Stimulated activated CD4-positive, alpha-beta T cell treated with anti-CD3 and anti-CD28 coated beads, Interleukin-4, amount 100 ng/mL, for 4 hours (primary cell): ENCODE results near the gene GMDS.

Source experiments
- DNase-seq, 2 experiments: peaks; one replicate each; pipeline ENCODE4 v3.0.0-alpha.2; 2020

Gene GMDS

DNA sequence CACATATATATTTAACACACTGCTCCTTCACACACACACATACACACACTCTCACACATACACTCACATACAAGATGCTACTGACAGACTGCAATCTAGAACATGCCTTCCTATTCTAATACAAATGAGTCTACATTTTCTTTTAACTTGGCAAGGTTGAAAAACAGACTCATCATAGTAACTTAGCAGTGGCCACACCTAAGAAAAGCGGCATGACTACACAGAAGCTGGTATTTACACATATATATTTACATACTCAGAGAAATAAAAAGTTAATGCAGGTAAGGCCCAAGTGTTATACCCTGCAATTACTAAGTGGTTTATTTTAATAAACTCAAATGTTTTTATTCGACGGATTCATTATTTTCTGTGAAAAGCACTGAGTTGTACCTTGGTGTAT lies 426.4 kb downstream of the GMDS start:
- DNase-seq = no peak

DNA sequence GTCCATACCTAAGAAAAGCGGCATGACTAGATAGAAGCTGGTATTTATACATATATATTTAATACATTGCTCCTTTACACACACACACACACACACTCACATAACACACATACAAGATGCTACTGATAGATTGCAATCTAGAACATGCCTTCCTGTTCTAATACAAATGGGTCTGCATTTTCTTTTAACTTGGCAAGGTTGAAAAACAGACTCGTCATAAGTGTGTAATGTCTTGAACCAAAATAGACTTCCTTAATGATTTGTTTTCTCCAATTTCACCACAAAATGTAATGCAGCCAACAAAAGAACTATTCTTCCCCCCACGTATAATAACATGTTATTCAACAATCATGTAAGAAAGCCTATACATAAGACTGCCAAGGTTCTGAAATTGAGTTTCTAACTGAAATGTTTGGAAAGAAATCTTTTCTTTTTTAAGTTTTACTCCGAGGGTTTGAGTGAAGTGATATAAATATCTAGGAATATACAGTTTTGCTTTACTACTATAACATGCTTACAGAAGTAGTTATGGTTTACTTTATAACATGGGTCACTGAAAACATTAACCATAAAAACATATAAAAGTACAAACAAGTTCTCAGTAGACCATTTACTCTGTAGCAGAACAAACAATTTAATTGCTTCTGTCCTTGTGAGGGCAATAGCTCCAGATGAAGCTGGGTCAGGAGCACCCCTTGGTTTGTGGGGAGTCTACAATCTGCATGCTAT lies 428.2 kb downstream of the GMDS start:
- DNase-seq = no peak

DNA sequence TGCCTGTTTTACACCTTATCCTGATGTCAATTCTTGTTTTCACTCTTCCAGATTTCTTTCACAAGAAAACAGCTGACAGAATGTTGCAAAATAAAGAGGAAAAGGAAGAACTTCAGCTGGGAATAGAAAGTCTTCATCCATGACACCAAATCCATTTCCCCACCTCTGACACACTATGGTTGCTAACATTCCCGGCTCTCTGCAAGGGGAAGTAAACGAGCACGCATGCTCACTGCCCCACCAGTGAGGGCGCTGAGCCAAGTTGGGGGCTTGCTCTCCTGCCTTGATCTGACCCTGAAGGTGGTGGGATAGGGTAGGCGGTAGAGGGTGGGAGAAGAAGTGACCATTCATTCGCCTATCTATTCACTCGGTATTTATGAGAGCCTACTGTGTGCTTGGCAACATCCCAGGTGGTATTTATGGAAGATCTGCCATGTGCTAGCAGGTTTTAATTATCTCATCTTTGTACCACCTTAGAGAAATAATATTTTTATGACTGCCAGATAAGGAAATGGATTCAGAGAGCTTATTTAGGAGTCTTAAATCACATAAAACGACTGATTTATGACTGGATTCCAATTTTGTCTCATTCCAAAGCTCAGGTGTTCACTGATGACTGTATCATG lies 429.5 kb downstream of the GMDS start:
- DNase-seq = no peak

DNA sequence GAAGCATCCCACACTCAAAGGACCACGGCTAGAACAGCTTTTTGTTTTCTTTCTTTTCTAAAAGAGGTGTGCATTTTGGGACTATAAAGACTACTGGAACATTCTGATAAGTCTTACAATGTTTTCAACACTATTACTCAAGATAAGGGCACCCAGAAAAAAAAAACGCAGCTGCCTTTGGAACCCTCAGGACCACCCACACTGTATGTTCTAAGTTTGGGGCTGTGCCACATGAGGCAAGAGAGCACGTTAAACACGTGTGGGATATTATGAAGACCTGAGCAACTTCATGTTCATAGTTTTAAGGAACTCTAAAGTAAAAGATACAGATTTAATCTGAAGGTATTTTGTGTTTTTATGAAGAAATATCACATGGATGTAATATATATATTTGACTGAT lies 431.1 kb downstream of the GMDS start:
- DNase-seq = no peak

DNA sequence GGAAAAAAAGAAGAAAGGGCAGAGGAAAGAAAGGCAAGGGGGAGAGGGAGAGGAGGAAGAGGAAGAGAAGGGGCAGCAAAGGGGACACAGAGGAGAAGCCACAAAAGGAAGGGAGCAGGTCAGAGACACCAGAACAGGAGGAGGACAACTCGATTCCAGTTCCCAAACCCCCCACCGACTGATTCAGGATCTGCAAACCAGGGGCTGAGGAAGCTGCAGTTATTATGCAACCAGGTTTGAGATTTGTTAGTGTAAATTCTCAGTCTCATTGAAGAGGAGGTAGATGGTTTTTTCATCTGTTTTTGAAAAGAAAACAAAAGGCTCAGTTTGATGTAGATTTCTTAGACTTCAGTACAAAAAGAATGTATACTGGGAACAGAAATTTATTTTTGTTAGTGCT lies 432.9 kb downstream of the GMDS start:
- DNase-seq = no peak

DNA sequence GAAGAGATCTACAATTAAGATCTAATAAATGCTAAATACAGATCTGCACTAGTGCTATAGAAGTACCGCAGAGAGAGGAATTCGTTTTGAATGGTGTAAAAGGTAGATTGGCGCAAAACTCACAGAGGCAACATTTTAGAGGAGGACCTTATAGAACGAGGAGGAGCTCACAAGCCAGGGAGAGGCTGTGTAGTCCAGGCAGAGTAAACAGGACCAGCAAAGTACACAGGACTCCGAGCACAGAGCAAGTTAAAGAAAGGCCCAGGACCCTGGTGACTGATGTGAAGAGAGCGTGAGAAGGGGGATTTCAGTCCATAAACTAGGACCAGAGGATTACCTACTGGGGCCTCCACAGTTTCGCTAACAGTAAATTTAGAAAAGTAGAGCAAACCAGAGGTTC lies 433.4 kb downstream of the GMDS start:
- DNase-seq = no peak

DNA sequence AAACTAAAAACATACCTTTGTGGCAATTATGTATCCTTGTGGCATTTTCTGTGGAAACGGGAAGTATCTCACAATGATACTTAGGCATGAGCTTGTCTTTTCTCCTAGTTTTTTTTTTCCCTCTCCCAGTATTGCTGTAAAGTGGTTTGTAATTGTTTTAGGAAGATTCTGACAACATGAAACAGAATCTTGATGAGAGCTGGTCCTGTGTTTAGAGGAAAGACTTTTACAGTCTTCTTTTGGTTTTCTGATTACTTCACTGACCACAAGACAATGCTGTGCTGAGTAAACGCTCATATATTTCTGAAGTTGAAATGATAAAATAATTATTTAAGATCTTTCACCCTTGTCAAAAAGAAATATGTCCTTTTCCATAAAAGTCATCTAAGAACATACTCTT lies 434.5 kb downstream of the GMDS start:
- DNase-seq = no peak

DNA sequence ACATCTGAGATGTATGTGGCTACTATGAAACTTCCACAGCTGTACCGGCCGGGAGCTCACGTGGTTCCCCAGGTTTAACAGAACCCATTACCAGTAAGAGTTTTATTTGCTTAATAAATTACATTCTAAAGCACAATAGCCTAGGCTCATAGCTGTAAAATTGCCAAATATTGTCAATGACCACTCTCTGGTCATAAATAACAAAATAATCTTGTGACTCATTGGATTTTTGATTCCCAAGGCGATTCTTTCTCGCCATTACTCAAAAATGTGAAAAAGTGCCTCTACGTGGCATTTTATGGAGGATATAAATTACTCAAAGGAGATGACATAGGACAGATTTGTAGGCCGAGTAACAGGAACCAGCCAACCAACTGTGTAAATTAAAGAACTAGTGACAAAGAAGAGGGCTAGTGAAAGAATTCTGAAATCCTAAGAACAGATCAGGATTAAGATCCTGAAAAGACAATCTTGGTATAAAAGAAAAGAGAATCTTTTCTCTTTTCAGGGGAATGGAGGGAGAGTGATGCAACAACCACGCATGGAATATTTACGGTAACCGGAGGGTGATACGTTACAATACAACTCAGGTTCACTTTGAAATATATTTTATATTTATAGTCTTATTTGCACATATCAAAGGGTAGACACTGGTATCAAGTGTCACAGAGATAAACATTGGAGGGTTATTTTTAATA lies 436.0 kb downstream of the GMDS start:
- no peak for DNase-seq

DNA sequence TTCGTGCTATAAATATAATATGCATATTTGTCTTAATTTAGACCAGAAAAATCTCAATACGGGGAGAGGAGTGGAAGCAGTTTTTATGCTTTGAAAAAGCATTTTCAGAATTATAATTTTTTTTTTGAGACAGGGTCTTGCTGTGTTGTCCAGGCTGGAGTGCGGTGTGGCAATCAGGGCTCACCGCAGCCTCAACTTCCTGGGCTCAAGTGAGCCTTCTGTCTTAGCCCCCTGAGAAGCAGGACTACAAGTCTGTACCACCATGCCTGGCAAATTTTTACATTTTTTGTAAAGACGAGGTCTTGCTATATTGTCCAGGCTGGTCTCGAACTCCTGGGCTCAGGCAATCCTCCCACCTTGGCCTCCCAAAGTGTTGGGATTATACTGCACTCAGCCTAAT lies 438.5 kb downstream of the GMDS start:
- no peak for DNase-seq

DNA sequence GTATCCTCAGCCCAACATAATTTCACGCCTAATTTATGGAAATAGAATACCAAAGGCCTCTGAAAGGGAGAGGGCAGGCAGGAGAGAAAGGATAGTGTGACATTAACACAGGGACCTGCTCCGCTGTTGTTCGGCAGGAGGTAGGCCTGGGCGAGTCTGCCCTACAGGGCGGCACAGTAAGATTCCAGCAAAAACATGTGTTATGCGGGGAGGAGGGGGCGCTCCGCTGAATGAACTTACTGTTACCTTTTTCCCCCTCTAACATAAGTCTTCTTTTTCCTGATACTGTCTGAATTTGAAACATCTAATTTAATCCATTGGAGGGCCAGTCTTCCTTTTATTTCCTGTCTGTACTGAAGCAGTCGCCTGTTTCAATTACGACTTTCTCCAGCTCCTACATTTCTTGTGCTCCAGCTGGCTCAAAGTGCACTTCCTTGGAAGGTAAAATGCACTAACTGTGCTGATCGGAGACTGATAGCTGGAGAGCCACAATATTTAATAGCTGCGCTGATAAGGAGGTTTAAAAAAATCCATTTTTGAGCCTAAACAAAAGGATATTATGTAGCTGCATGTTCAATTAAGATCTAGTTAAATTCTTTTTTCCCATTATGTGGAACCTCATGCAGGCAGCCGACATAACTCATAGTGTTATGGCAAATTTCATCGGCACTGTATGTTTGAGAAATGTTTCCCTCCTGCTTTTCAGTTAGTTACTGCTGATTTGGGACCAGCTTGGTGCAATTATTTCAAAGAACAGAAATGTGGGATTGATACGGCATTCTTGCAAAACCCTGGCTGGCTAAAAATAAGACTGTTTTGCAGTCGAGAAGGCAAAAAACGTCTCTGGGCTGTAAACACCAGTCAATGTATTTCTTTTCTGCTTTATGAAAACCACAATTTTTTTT lies 442.7 kb downstream of the GMDS start:
- DNase-seq = no peak

DNA sequence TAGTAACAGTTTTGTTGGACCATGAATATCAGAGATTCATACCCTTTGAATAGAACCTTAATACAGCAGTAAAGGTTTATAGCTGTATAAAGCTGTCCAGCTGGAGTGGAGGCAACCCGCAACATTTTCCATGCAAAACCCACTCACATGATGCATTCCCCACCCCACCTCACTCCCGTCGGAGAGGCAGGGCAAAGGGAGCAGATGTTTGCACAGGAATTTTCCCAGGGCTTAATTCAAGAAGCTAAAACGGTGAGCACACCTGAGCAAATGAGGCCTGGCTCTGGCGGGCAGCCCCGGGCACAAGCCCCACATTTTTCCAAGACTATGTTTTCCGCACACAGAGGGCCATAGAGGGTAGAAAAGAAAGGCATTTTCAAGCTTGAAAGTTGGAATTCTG lies 444.0 kb downstream of the GMDS start:
- DNase-seq = no peak

DNA sequence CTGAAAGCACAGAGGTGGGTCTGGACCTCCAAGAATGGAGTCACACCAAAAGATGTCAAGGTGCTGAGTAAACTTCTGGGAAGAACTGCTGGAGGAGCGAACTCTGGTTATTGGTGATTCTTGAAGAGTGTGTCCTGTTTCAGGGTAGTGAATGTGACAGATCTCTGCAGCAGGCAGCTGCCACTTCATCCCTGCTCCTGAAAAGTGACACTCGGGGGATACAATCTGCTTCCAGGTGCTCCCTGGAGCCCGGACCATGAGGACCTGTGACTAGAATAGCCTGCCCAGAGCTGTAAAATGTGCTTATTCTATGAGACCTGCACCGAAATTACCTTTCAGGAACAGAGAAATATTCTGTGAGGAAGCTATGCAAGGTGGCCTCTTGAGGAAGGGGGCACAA lies 444.6 kb downstream of the GMDS start:
- no peak for DNase-seq

DNA sequence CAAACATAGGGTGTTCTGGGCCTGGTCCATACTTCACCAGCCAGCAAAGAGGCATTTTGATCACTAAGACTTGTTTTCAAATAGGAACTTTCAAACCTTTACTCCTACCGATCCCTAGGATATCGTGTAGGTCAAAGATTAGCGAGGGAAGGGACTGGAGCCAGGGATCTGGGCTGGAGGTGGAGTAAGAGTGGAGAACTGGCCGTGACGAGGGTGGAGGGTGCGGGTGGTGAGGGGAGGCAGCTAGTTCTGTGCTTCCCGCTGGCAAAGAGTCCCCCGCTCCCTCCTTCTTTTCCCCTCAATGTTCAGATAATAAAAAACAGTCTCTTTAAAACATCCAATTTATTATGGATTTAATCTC lies 446.5 kb downstream of the GMDS start:
- no peak for DNase-seq

DNA sequence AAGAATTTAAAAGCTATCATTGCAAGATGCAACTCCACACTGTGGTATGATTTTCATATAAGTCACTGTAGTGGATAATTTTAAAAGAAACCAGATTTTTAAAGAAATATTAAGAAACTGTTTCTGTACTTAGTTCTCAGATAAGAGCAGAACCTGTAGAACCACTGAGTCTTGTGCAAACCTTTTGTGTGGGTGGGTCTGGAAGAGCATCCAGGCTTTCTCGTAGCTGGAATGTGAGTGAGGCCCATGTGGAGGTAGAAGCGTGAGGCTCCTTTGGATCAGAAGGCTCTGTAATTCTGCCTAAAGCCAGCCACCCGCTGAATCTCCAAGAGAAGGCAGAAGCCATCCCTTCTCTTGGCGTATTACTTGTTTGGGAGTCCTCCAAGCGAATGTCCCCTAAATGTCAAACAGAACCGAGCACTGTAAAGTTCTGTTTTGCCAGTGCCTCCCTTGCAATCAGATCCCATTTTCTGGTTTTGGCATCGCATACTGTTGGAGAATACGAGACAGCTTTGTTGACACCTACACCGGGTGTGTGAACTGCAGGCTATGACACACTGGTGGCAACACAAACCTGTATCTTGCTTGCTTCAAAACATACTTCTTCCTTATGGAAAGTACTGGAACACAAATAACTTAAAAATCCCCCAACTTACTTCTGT lies 447.0 kb downstream of the GMDS start:
- DNase-seq = no peak

DNA sequence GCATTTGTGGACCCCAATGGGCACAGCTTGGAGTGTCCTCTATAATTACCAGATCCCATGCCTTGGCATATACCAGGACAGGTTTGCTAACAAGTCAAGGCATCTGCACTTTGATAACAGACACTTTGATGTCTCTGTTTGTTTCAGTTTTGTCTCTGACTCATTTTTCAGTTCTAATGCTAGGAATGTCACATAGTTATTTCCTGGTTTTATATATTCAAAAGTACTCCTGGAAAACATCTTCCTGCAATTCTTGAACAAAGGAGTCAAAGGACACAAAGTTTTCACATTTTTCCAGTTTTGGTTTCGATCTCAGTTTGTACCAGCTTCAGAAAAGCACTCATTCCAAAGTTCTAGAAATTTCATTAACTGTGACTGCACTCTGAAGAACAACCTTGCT lies 447.6 kb downstream of the GMDS start:
- DNase-seq = no peak

DNA sequence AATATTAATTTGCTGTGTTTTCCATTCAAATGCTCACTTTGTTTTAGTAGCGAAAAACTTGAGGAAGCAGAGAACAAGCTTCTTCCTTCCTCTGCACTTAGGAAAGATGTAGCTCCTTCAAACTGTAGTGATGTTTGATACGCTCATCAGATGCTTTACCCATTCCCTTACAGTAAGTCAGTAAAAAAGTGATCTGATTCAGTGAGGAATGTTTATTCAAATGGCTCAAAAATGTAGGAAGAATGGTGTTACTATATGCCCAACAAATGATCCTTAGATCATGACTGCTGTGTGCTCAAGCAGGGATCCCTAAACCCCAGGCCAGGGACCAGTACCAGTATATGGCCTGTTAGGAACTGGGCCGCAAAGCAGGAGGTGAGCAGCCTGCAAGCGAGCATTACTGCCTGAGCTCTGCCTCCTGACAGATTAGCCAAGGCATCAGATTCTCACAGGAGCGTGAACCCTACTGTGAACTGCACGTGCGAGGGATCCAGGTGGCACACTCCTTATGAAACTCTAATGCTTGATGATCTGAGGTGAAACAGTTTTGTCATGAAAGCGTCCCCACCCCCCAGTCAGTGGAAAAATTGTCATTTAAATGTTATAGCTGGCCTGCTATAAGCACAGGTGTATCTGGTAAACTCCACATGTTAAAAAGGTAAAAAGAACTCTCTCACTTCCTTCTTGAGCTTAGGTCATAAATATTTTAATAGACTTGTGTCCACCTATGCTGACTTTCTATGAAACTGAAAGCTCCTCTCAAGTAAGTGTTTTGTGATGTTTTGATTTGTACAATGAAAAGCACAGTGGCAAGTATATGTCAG lies 448.5 kb downstream of the GMDS start:
- no peak for DNase-seq

DNA sequence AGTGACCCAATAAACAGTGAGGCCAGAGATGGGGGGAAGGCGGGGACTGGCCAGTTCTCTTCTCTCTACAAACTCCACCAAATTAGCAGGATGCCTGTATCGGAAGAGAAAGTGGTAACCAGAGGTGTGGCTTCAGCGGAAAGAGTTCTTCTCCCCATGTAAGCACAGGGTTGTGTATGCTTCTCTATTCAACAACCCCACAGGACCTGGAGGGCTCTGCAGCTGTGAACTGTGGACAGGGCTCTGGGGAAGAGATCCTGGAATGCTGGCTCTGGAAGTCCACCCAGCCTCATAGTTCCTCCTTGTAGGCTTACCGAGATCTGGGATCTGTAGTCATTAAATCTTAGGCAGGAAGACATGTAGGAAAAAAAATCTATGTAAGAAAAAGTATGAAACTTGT lies 449.5 kb downstream of the GMDS start:
- DNase-seq = no peak

DNA sequence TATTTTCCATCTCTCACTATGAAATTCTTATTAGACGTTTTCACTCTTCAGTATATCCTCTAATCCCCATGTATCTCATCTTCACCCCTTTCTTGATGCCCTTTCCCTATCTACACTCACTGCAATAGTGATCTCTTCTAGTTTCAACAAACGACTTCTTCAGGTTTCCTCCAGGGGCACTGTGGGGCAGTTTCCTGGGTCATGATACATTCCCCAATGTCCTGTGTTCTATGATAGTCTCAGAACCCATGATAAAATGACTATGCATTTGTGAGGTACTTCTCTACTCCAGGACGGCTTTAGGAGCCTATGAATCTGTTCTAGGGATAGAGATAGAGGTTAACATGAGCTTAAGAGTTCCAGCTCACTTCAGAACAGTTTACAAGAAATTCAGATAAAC lies 452.4 kb downstream of the GMDS start:
- no peak for DNase-seq

DNA sequence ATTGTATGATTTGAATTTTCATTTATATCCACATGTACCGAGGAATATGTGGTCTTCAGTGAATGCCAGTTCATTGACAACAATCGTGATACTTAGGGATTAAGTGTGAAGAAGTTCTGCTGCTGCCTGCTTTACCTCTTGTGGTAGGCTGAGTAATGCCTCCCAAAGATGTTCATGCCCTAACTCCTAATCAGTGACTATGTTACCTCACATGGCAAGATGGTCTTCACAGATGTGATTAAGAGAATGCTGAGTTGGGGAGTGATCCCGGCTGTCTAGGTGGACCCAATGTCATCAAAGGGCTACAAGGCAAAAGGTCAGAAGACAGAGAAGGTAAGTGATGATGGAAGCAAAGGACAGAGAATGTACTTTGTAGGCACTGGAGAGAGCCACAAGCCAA lies 454.7 kb downstream of the GMDS start:
- no peak for DNase-seq

DNA sequence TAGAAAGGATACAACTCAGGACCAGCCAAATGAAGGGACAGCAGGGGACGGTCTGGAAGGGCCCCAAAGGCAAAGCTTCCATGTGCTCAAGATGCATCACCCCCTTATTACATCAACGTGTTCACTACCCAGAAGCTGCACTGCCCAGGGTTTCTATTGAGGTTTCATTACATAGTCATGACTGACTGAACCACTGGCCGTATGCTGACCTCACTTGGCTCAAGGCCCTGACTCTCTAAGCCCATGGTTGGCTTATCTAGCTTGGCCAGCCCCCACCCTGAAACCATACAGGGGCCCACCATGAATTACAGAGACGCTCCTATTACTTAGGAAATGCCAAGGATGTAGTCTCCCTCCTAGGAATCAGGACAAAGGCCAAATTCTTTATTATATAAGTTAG lies 456.3 kb downstream of the GMDS start:
- DNase-seq = no peak

DNA sequence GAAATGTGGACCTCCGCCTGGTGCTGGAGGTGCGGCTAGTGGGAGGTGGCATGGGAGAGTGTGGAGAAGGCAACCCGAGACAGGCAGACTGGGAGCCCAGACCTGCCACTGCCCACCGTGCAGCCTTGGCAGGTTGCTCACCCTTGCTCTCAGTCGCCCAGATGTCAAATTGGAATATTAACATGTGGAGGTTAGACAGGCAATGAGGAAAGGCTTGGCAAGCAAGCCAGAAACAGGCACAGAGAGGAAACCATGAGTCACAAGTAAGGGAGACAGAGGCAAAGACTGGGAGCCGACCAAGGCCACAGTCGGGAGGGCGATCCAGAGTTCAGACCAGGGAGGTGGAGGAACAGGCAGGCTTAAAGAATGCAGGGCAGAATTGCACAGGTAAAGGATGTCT lies 457.5 kb downstream of the GMDS start:
- no peak for DNase-seq
